A673 (cell line): ENCODE results near the gene SMDT1. TPM values are rescaled to one million over a fixed set of nuclear protein-coding genes. Genes with fewer than 3 reads are reported as not detected.

Experiments
- BruUV-seq: library from RNA; stranded (reverse); fragments of 400-500 nt; replicated peaks from 2 replicates; lab custom pipeline; 2021; lab: Mats Ljungman, UMichigan
- CTCF ChIA-PET: fragments of 300-600 bp; sonication (Branson Sonifier 250); formaldehyde crosslinking; loops from one replicate; lab custom pipeline; 2022; ENCODE audit warnings: antibody characterized with exemption; lab: Charles Lee
- POLR2A ChIA-PET: fragments of 300-600 bp; sonication (Branson Sonifier 250); formaldehyde crosslinking; loops from one replicate; lab custom pipeline; 2022; ENCODE audit warnings: antibody characterized with exemption; ENCODE audit not compliant: low non-redundant PET; lab: Charles Lee
- DNase-seq: peaks from one replicate; pipeline ENCODE4 v3.0.0-alpha.2; 2015; ENCODE audit warnings: low spot score
- H3K27ac ChIP-seq: fragments of 200-600 bp; sonication (generic); 2 replicates; pipeline ENCODE4 v1.5.1; 2016; ENCODE audit warnings: mixed run types, low read depth, mild to moderate bottlenecking, mixed read lengths, antibody characterized with exemption, low read length; ENCODE audit not compliant: poor library complexity, severe bottlenecking
- H3K27me3 ChIP-seq: fragments of 200-600 bp; sonication (generic); replicated peaks from 2 replicates; pipeline ENCODE4 v1.6.1; 2017; ENCODE audit warnings: mixed run types, low read depth, mild to moderate bottlenecking, mixed read lengths, antibody characterized with exemption, low read length; ENCODE audit not compliant: insufficient read depth, poor library complexity
- H3K36me3 ChIP-seq: fragments of 200-600 bp; sonication (generic); 2 replicates; pipeline ENCODE4 v1.6.1; 2016; ENCODE audit warnings: mixed run types, mild to moderate bottlenecking, mixed read lengths, antibody characterized with exemption, low read length; ENCODE audit not compliant: insufficient read depth, poor library complexity, severe bottlenecking
- H3K4me1 ChIP-seq: fragments of 200-600 bp; sonication (generic); 2 replicates; pipeline ENCODE4 v1.6.1; 2017; ENCODE audit warnings: mixed run types, mild to moderate bottlenecking, mixed read lengths, antibody characterized with exemption, low read length; ENCODE audit not compliant: insufficient read depth, poor library complexity, severe bottlenecking
- H3K4me3 ChIP-seq: fragments of 200-600 bp; sonication (generic); 2 replicates; pipeline ENCODE4 v1.5.1; 2016; ENCODE audit warnings: low read depth, mixed run types, mild to moderate bottlenecking, mixed read lengths, low read length; ENCODE audit not compliant: poor library complexity, severe bottlenecking
- H3K9me3 ChIP-seq: fragments of 200-600 bp; sonication (generic); 2 replicates; pipeline ENCODE4 v1.6.1; 2016; ENCODE audit warnings: mixed run types, low read depth, mild to moderate bottlenecking, mixed read lengths, antibody characterized with exemption, low read length; ENCODE audit not compliant: poor library complexity, severe bottlenecking
- EZH2 ChIP-seq: fragments of 200-600 bp; sonication (generic); IDR thresholded peaks from 2 replicates; pipeline ENCODE4 v1.6.1; 2017; ENCODE audit warnings: borderline replicate concordance, low read depth, mild to moderate bottlenecking, mixed read lengths, antibody characterized with exemption, low read length; ENCODE audit not compliant: poor library complexity, severe bottlenecking
- intact Hi-C: fragments of 100-400 bp; cut with micrococcal nuclease; formaldehyde crosslinking; loops from one replicate; pipeline ENCODE4 v1.10.0; 2022; ENCODE audit not compliant: unreplicated experiment
- total RNA-seq: library from RNA; stranded (reverse); gene quantifications from 2 replicates; pipeline ENCODE4 v1.2.3, GENCODE V29; 2021
- TF ChIP-seq, protein P1 (sequence below): fragments of 300-800, 200-600 bp; sonication (generic); conservative IDR thresholded peaks from 2 replicates; pipeline ENCODE4 v1.5.1; 2017; ENCODE audit warnings: low read depth, mild to moderate bottlenecking, antibody characterized with exemption, low read length, moderate library complexity, mixed read lengths

SMDT1 gene
- total RNA-seq, 1 experiment from 2014 or later, result 61.8 TPM

DNA sequence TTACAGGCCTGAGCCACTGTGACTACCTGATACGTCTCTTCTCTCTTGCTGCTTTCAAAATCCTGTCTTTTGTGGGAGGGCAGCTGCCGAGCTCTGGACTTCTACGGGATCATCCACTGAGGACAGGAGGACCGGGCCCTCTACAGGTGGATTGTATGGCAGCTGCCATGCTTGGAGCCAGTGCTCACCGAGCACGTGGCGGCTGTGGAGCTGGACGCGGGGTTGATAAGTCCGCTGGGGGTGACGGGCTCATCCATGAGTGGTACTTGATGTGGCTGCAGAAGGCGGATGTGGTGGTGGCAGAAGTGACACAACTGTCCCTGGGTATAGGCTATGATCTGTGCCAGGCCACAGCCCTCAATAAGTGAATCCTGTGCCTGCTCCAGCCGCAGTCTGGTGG is 53.0 kb downstream of the SMDT1 start:
- H3K4me3 ChIP-seq, result no peak overlapping the region
- no TSS peak for BruUV-seq
- no peak for DNase-seq
- CTCF ChIA-PET, result no interaction called here
- H3K4me1 ChIP-seq, result no peaks in the 10 kb centered on the region
- POLR2A ChIA-PET, result no interaction called here
- no peak overlapping the region for H3K27ac ChIP-seq
- H3K27me3 ChIP-seq, result no peaks in the 10 kb centered on the region
- H3K36me3 ChIP-seq, result no peaks in the 10 kb centered on the region
- H3K9me3 ChIP-seq, result no peaks in the 10 kb centered on the region
- TF ChIP-seq EZH2, result no peak
- TF ChIP-seq, protein P1, sequence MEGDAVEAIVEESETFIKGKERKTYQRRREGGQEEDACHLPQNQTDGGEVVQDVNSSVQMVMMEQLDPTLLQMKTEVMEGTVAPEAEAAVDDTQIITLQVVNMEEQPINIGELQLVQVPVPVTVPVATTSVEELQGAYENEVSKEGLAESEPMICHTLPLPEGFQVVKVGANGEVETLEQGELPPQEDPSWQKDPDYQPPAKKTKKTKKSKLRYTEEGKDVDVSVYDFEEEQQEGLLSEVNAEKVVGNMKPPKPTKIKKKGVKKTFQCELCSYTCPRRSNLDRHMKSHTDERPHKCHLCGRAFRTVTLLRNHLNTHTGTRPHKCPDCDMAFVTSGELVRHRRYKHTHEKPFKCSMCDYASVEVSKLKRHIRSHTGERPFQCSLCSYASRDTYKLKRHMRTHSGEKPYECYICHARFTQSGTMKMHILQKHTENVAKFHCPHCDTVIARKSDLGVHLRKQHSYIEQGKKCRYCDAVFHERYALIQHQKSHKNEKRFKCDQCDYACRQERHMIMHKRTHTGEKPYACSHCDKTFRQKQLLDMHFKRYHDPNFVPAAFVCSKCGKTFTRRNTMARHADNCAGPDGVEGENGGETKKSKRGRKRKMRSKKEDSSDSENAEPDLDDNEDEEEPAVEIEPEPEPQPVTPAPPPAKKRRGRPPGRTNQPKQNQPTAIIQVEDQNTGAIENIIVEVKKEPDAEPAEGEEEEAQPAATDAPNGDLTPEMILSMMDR, result no peak
- intact Hi-C loops, result no loop called here

Other genes starting within 250 kb of the SMDT1 start
- gene SREBF2, start 246.6 kb upstream of the SMDT1 start, total RNA-seq, result 141 and 162 TPM in 2 replicates
- 1.4 and 1.8 TPM in 2 replicates for gene SHISA8, start 164.6 kb upstream of the SMDT1 start, total RNA-seq
- 6.6 and 8.0 TPM in 2 replicates for gene TNFRSF13C, start 152.9 kb upstream of the SMDT1 start, total RNA-seq
- gene CENPM, start 132.5 kb upstream of the SMDT1 start, total RNA-seq, result 62.1 and 67.2 TPM in 2 replicates
- 3.6 and 4.6 TPM in 2 replicates for gene SEPTIN3, start 110.3 kb upstream of the SMDT1 start, total RNA-seq
- gene WBP2NL, start 80.9 kb upstream of the SMDT1 start, total RNA-seq, result 0.24 TPM in 1 of 2 replicates, not detected in the other
- 17.7 and 18.4 TPM in 2 replicates for gene NAGA, start 8.9 kb upstream of the SMDT1 start, total RNA-seq
- 0.70 and 0.97 TPM in 2 replicates for gene PHETA2, start 5.5 kb upstream of the SMDT1 start, total RNA-seq
- gene NDUFA6, start 11.1 kb downstream of the SMDT1 start, total RNA-seq, result 138 and 166 TPM in 2 replicates
- gene CYP2D6, start 51.1 kb downstream of the SMDT1 start, total RNA-seq, result 2.4 and 2.8 TPM in 2 replicates
- 69.3 and 77.8 TPM in 2 replicates for gene TCF20, start 191.0 kb downstream of the SMDT1 start, total RNA-seq